Endodermal cell (in vitro differentiated cells): Measurements from ENCODE around the gene MTUS2. TPM values are rescaled to one million over a fixed set of nuclear protein-coding genes. Genes with fewer than 3 reads are reported as not detected.

Source experiments
- DNase-seq: peaks from one replicate; pipeline ENCODE4 v3.0.0-alpha.2; 2017
- H3K27ac ChIP-seq: 2 replicates; pipeline ENCODE4 v1.5.1; 2013; ENCODE audit warnings: mild to moderate bottlenecking, low read depth, low read length, moderate library complexity
- H3K27me3 ChIP-seq: 2 replicates; pipeline ENCODE4 v1.6.1; 2013; ENCODE audit warnings: mild to moderate bottlenecking, low read length, moderate library complexity; ENCODE audit not compliant: insufficient read depth, control insufficient read depth, poor library complexity, severe bottlenecking
- H3K36me3 ChIP-seq: 2 replicates; pipeline ENCODE4 v1.7.0; 2013; ENCODE audit warnings: mild to moderate bottlenecking, low read length, moderate library complexity; ENCODE audit not compliant: control insufficient read depth, insufficient read depth
- H3K4me1 ChIP-seq: one replicate; pipeline ENCODE4 v1.7.0; 2013; ENCODE audit warnings: low read length; ENCODE audit not compliant: control insufficient read depth, insufficient read depth
- H3K4me3 ChIP-seq: 2 replicates; pipeline ENCODE4 v1.5.1; 2013; ENCODE audit warnings: mild to moderate bottlenecking, low read length, moderate library complexity
- H3K9ac ChIP-seq: 2 replicates; pipeline ENCODE4 v1.6.1; 2013; ENCODE audit warnings: mild to moderate bottlenecking, low read length, moderate library complexity; ENCODE audit not compliant: poor library complexity, severe bottlenecking; ENCODE audit errors: extremely low read depth
- H3K9me3 ChIP-seq: 2 replicates; pipeline ENCODE4 v1.6.1; 2013; ENCODE audit warnings: mild to moderate bottlenecking, low read length, moderate library complexity; ENCODE audit not compliant: control insufficient read depth
- H3K27ac Mint-ChIP-seq: 2 replicates; pipeline ENCODE4 v1.8.0; 2020; ENCODE audit warnings: mixed read lengths
- H3K27me3 Mint-ChIP-seq: 2 replicates; pipeline ENCODE4 v1.8.0; 2021; ENCODE audit warnings: mild to moderate bottlenecking, mixed read lengths; ENCODE audit not compliant: insufficient read depth
- H3K36me3 Mint-ChIP-seq: 2 replicates; pipeline ENCODE4 v1.8.0; 2020; ENCODE audit warnings: low read depth, mixed read lengths
- H3K4me1 Mint-ChIP-seq: 2 replicates; pipeline ENCODE4 v1.8.0; 2020; ENCODE audit warnings: mixed read lengths
- H3K4me3 Mint-ChIP-seq: 2 replicates; pipeline ENCODE4 v1.8.0; 2020; ENCODE audit warnings: mild to moderate bottlenecking, moderate library complexity, mixed read lengths
- H3K9me3 Mint-ChIP-seq: 2 replicates; pipeline ENCODE4 v1.8.0; 2020; ENCODE audit warnings: mild to moderate bottlenecking, mixed read lengths
- WGBS, 2 experiments: methylation state at CpG; one replicate each; pipeline versions ENCODE4 v1.1.5 to v1.1.7; 2013; ENCODE audit warnings: missing lambda C conversion rate in 2 of 2, mixed read lengths in 1 of 2; ENCODE audit not compliant: insufficient coverage in 1 of 2, insufficient read length in 1 of 2; 5-methylcytosine and 5-hydroxymethylcytosine counted together
- total RNA-seq, 2 donors: library from RNA; stranded (reverse); fragmentation: NEBNext Ultra II Directional in 1 of 2; extraction: Animal tissue kit (Norgen Biotek cat#: 25700) in 1 of 2; gene quantifications; 2 replicates in 1 of 2; 3 replicates in 1 of 2; pipeline ENCODE4 v1.2.1, GENCODE V29; 2021
- TF ChIP-seq, protein P1 (sequence below): fragments of 200-600 bp; sonication (generic); conservative IDR thresholded peaks from 2 replicates; pipeline ENCODE4 v1.5.0; 2021; ENCODE audit warnings: antibody characterized with exemption, mild to moderate bottlenecking

Gene MTUS2
- total RNA-seq, 2 donors from 2014 or later, result 1.2 to 1.3 TPM

DNA sequence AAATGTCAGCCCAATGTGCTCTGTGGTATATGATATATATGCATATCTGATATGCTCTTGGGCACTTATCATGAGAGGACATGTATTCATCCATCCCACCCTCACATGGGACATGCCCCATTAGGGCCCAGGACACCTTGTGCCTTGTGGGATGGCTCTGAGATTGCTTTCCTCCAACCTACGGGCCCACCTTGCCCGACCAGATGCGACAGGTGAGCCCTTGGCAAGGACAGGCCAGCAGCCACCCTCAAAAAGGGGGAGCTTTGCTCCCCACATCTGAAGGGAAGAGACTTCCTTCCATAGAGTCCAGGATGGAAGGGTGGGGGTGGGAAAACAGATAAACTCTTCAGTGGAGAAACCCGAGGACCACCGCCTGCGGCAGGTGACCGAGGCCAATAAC, 716.7 kb downstream of the MTUS2 start:
- no peak for DNase-seq
- H3K4me3 ChIP-seq, result no peak overlapping the region
- Mint-ChIP-seq H3K36me3 (peaks cover 10% of the 10 kb centered on the region), H3K4me3 (no peak overlapping the region), H3K4me1 (peaks cover 19% of the 10 kb centered on the region), H3K27me3 (no peaks in the 10 kb centered on the region), H3K9me3 (no peaks in the 10 kb centered on the region), H3K27ac (no peak overlapping the region)
- H3K27ac ChIP-seq, result no peak overlapping the region
- no peaks in the 10 kb centered on the region for H3K27me3 ChIP-seq
- peaks cover 27% of the 10 kb centered on the region for H3K36me3 ChIP-seq
- TF ChIP-seq, protein P1, sequence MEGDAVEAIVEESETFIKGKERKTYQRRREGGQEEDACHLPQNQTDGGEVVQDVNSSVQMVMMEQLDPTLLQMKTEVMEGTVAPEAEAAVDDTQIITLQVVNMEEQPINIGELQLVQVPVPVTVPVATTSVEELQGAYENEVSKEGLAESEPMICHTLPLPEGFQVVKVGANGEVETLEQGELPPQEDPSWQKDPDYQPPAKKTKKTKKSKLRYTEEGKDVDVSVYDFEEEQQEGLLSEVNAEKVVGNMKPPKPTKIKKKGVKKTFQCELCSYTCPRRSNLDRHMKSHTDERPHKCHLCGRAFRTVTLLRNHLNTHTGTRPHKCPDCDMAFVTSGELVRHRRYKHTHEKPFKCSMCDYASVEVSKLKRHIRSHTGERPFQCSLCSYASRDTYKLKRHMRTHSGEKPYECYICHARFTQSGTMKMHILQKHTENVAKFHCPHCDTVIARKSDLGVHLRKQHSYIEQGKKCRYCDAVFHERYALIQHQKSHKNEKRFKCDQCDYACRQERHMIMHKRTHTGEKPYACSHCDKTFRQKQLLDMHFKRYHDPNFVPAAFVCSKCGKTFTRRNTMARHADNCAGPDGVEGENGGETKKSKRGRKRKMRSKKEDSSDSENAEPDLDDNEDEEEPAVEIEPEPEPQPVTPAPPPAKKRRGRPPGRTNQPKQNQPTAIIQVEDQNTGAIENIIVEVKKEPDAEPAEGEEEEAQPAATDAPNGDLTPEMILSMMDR, result no peak
- 92% methylated on average over 7 of the region's 7 CpGs; no CpG with 5 or more reads in 1 of the 2 experiments for WGBS, 2 experiments
- H3K9me3 ChIP-seq, result no peaks in the 10 kb centered on the region
- peaks cover 13% of the 10 kb centered on the region for H3K4me1 ChIP-seq
- no peak overlapping the region for H3K9ac ChIP-seq

DNA sequence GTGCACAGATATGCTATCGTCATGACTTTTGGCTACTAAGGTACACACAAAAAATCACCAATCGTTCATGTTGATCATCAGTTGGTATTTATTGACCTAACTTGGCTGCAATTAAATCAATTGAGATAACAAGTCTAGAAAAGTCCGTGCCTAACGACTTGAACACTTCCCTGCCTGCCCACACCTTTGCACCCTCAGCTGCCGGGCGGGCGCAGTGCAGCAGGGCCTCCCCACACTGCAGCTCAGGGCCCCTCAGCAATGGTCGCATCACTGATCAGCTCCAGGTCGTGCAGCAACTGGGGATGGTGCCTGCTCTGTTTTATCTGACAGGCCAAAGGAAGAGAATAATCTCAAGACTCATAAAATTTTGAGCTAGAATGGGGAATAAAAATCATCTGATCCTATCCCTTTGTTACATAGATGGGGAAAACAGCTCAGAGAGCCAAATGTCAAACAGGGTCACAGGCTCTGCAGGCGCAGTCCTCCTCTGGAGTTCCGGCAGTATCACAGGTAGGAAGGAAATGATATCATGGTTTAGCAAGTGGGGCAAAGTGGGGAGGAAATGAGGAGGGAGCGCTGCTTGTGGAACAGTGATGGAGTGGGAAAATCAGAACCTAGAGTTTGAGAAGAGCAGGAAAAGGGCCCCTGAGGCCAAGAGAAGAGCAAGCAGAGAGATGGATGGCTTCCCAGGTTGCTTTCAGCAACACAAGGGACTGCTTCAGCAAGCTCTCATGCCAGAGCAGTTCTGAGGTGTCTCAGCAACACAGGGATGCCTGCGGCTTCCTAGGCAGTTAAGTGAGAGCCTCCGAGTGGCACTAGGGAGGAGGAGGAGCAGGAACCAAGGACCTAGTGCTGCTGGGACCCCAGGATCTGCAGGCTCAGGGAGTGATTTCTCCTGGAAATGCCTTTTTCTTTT, 717.9 kb downstream of the MTUS2 start:
- no peak for DNase-seq
- no peak overlapping the region for H3K4me3 Mint-ChIP-seq
- H3K27ac ChIP-seq, result no peak overlapping the region
- peaks cover 13% of the 10 kb centered on the region for H3K4me1 ChIP-seq
- no peak overlapping the region for H3K9ac ChIP-seq
- H3K4me1 Mint-ChIP-seq, result peaks cover 19% of the 10 kb centered on the region
- 89 to 94% methylated on average over 7 to 14 of the region's 14 CpGs for WGBS, 2 experiments
- H3K27me3 Mint-ChIP-seq, result no peaks in the 10 kb centered on the region
- no peaks in the 10 kb centered on the region for H3K9me3 ChIP-seq
- TF ChIP-seq, protein P1, result no peak
- H3K36me3 ChIP-seq, result peaks cover 17% of the 10 kb centered on the region
- no peaks in the 10 kb centered on the region for H3K9me3 Mint-ChIP-seq
- no peaks in the 10 kb centered on the region for H3K27me3 ChIP-seq
- H3K36me3 Mint-ChIP-seq, result no peaks in the 10 kb centered on the region
- H3K27ac Mint-ChIP-seq, result no peak overlapping the region
- H3K4me3 ChIP-seq, result no peak overlapping the region

- Histone ChIP-seq H3K4me3 (no peak overlapping the region), H3K9me3 (no peaks in the 10 kb centered on the region)
- no peak overlapping the region for H3K27ac Mint-ChIP-seq
These were observed 718.5 kb downstream of the MTUS2 start for GRCh38 chr13:29538652-29539040.

More at GRCh38 chr13:29538652-29539040, 718.5 kb downstream of the MTUS2 start:
- Mint-ChIP-seq H3K27me3 (no peaks in the 10 kb centered on the region), H3K36me3 (no peaks in the 10 kb centered on the region), H3K4me3 (no peak overlapping the region), H3K9me3 (no peaks in the 10 kb centered on the region), H3K4me1 (peaks cover 20% of the 10 kb centered on the region)
- peaks cover 16% of the 10 kb centered on the region for H3K36me3 ChIP-seq
- 83 to 92% methylated on average over 6 of the region's 6 CpGs for WGBS, 2 experiments
- TF ChIP-seq, protein P1, result no peak
- DNase-seq, result no peak
- no peaks in the 10 kb centered on the region for H3K27me3 ChIP-seq
- H3K4me1 ChIP-seq, result peaks cover 13% of the 10 kb centered on the region
- no peak overlapping the region for H3K9ac ChIP-seq
- H3K27ac ChIP-seq, result no peak overlapping the region
